ENCODE results near the gene ACAD11.

Gene ACAD11

DNA sequence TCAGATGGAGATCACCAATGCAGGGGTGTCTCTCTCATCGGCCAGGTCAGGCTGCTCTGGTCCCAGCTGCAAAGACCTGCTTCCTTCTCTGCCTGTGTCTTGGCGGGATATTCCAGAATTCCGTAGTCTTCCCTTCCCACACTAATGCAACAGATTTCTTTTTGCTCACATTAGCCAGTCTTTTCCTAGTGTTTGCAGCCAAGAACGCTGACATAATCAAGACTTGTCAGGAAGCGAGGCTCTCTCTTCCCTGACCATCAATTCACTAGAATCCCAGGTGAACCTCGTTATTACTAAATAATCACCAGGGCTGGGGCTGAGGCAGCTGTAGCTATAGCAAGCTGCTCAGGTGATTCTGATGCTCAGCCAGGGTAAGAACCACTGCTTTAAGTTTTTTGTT is 105.8 kb downstream of the ACAD11 start:
- H3K27ac ChIP-seq = peak overlapping the region; percentile 63
- TF ChIP-seq, protein P1, sequence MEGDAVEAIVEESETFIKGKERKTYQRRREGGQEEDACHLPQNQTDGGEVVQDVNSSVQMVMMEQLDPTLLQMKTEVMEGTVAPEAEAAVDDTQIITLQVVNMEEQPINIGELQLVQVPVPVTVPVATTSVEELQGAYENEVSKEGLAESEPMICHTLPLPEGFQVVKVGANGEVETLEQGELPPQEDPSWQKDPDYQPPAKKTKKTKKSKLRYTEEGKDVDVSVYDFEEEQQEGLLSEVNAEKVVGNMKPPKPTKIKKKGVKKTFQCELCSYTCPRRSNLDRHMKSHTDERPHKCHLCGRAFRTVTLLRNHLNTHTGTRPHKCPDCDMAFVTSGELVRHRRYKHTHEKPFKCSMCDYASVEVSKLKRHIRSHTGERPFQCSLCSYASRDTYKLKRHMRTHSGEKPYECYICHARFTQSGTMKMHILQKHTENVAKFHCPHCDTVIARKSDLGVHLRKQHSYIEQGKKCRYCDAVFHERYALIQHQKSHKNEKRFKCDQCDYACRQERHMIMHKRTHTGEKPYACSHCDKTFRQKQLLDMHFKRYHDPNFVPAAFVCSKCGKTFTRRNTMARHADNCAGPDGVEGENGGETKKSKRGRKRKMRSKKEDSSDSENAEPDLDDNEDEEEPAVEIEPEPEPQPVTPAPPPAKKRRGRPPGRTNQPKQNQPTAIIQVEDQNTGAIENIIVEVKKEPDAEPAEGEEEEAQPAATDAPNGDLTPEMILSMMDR (conservative IDR thresholded peaks at IDR 0.05) = no peak

DNA sequence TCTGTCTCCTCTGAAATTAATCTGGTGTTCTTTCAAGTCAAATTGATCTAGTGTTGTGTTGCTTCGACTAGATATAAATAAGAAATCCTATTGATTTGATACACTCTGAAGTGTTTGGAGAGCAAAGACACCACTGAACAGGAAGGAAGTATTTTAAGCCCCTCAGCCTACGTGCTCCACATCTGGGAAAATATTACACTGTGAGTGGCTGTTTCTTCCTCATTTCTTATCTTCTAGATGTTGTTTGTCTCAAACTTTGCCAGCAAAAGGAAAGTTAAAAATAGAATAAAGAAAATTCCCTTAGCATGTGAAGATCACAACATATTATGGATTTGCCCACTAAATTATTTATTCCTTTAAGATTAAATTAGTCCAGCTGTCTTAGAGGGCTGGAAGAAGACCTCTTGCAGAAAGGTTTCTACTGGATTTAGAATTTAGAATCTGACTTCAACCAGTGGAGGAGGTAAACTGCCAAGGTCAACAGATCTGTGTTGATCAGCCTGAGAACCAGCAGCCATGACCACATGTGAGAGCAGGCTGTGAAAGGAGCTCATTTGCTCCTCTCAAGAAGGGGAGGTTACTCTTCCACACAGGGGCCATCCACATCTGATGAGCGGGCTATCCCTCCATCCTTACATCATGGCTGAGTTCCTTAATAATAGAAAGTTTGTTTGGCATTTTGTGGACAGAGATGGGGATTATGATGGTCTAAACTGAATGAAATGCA is 108.9 kb downstream of the ACAD11 start:
- H3K27ac ChIP-seq = no peak overlapping the region
- TF ChIP-seq, protein P1 (conservative IDR thresholded peaks at IDR 0.05) = no peak

DNA sequence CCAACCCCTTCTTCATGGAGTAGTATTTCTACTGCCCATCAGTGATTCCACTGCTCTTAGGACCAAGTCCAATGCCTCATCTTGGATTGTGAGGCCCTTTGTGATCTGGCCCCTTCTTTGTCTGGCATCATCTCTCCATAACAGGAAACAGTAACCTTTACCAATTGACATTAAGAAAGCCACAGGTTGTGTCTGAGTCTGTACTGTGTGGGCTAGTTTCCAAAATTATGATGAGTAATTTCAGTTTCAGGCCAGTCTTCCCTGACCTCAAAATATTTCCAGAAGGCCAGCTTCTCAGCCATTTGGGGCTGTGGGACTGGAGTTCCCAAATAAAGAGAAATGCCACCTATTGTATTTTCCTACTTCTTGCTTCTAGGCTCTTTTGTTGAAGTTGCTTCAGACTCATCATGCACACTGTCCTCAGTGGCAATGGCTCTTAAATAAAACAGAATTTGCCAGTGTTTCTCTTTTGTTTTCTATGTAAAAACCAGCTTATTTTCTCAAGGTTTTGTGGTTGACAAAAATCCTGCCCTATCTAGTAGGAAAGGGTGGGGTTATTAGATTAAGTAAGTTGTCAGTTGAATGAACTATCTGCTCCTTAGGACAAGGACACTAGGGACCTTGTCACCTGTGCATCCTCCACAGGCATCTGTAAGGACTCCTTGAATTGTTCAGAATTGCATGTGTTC is 109.6 kb downstream of the ACAD11 start:
- H3K27ac ChIP-seq = no peak overlapping the region
- TF ChIP-seq, protein P1 (conservative IDR thresholded peaks at IDR 0.05) = no peak

DNA sequence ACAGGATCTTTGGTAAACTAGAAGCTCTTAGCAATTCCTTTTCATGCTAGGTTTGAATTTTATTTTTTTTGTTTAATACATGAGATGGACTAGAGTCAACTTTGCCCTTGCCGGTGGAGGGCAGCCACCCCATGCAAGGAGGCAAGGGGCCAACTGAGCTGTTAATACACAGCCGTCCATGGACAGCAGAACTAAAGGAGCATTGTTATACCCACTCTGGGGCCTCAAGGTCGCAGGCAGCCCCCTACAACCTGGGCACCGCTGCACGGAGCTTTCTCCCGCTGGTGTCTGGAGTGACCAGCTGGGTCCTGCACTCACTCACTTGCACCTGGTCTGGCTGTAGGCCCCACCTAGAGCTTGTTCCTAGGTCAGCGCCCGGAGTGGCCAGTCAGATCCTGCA is 110.4 kb downstream of the ACAD11 start:
- H3K27ac ChIP-seq = no peak overlapping the region
- TF ChIP-seq, protein P1 (conservative IDR thresholded peaks at IDR 0.05) = no peak

DNA sequence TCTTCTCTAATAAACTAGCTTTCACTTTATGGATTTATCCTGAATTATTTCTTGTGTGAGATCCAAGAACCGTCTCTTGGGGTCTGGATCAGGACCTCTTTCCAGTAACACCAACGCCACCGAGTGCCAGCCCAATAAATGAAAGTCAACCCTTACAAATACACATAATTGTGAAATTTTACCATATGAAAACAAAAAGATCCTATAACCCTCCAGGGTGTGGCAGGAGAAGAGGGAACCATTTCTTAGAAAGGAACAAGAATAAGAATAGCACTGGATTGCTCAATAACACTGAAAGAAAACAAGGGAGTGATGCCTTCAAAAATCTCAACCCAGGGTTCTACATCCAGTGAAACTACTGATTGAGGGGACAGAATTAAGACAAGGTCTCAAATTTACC is 114.1 kb downstream of the ACAD11 start:
- TF ChIP-seq, protein P1 (conservative IDR thresholded peaks at IDR 0.05) = no peak
- H3K27ac ChIP-seq = no peak overlapping the region

DNA sequence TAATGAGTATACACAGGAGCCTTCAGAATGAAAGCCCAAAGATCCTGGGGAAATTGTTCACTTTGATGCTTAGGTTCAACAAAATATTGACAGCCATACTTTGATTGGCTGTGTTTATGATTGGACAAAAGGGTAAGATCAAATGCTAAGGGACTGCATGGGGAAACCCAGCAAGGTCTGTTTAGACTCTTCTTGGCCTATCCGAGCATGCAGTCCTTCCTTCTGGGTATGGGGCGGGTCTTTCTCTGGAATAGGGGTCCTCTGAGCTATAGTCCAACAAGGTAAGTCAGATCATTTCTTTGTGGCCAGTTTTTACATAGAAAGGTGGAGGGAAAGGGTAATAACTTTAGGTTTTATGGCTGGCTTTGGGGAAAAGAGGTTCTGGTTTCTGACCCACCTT is 115.5 kb downstream of the ACAD11 start:
- no peak overlapping the region for H3K27ac ChIP-seq
- TF ChIP-seq, protein P1 (conservative IDR thresholded peaks at IDR 0.05) = no peak

DNA sequence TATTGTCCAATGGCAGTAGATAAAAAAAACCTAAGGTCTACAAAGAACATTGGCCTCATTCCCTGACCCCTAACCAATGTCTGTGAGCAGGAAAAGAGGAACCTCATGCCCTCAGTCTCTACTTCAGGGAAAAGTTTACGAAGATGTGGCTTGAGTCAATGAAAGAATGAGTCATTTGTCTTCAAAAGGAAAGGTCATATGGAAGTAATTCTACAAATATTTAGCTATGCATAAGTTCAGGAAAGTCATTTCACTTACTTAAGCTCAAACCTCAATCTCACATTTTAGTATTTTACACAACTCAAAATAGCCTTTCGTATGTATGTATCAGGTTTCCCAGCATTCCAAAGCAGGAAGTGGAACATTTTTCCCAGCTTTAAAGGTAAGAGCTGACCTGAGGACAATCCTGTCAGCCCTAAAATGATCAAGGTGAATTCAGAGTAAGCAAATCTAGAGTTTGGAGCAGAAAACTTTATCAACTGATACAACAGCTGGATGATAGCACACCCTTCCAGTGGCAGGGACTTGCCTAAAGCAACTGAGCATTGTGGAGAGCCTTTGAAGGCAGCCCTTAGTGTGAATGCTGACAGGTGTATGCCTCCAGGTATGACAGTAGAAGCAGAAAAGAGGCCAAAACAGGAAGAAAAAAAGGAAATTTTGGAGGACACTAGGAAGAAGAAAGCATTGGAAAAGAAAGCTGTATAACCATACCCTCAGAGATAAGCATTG is 116.4 kb downstream of the ACAD11 start:
- no peak overlapping the region for H3K27ac ChIP-seq
- TF ChIP-seq, protein P1 (conservative IDR thresholded peaks at IDR 0.05) = no peak
